Sigmoid colon (tissue), 4 donors: ENCODE results near the gene ALKBH7.

ENCODE experiments used
- POLR2A ChIP-seq, 2 donors: fragments of 450-650 bp; IDR thresholded peaks; one replicate each; pipeline ENCODE4 v1.6.1; 2016; ENCODE audit warnings: antibody characterized with exemption in 2 of 2, mild to moderate bottlenecking in 2 of 2, moderate library complexity in 2 of 2
- POLR2AphosphoS5 ChIP-seq, 4 donors: sonication (generic); formaldehyde crosslinking; IDR thresholded peaks; one replicate each; pipeline ENCODE4 v1.6.1; 2017; ENCODE audit warnings: antibody characterized with exemption in 4 of 4
- TF ChIP-seq, protein P1 (sequence below), 4 experiments: fragments of 450-650 bp in 3 of 4; fragments of 200-600 bp in 1 of 4; IDR thresholded peaks; one replicate each; pipeline ENCODE4 v1.5.1; 2016 to 2019; ENCODE audit warnings: antibody characterized with exemption in 4 of 4, mild to moderate bottlenecking in 3 of 4, moderate library complexity in 2 of 4

DNA sequence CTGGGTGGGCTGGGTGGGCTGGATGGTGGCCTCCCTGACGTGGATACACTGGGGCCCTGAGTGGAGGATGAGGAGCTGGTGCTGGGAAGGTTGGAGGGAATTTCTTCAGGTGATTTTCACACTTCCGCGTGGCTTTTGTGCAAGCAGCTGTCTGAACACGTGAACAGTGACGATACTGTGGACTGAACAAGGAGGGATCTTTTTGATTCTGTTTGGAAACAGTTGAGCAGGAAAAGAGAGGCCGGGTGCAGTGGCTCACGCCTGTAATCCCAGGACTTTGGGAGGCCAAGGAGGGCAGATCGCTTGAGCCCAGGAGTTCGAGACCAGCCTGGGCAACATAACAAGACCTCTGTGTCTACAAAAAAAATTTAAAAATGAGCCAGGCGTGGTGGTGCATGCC lies 29.5 kb downstream of the ALKBH7 start:
- no peak for TF ChIP-seq POLR2A (IDR thresholded peaks at IDR 0.05)
- TF ChIP-seq, protein P1, sequence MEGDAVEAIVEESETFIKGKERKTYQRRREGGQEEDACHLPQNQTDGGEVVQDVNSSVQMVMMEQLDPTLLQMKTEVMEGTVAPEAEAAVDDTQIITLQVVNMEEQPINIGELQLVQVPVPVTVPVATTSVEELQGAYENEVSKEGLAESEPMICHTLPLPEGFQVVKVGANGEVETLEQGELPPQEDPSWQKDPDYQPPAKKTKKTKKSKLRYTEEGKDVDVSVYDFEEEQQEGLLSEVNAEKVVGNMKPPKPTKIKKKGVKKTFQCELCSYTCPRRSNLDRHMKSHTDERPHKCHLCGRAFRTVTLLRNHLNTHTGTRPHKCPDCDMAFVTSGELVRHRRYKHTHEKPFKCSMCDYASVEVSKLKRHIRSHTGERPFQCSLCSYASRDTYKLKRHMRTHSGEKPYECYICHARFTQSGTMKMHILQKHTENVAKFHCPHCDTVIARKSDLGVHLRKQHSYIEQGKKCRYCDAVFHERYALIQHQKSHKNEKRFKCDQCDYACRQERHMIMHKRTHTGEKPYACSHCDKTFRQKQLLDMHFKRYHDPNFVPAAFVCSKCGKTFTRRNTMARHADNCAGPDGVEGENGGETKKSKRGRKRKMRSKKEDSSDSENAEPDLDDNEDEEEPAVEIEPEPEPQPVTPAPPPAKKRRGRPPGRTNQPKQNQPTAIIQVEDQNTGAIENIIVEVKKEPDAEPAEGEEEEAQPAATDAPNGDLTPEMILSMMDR (IDR thresholded peaks at IDR 0.05): no peak
- no peak for TF ChIP-seq POLR2AphosphoS5 (IDR thresholded peaks at IDR 0.05)
